NCI-H128 (cell line): ENCODE measurements around the gene PID1.
A peak's percentile ranks its signal among the peaks of the same experiment; 100 is the strongest.
"Not testable (repeated sequence)": the region's sequence is repeated elsewhere in the genome, so short reads cannot be mapped to it uniquely, and the experiment has no call there.

Experiments
- DNase-seq: peaks from one replicate; lab custom pipeline; 2025; ENCODE audit not compliant: unreplicated experiment; lab: John Stamatoyannopoulos, UW

Gene PID1

GRCh38 chr2:229083606-229084340 is 187.3 kb downstream of the PID1 start:
- peak; percentile 49 for DNase-seq

GRCh38 chr2:229081411-229081810 is 189.7 kb downstream of the PID1 start:
- DNase-seq = no peak

GRCh38 chr2:229080172-229080571 is 190.9 kb downstream of the PID1 start:
- no peak for DNase-seq

GRCh38 chr2:229076886-229077285 is 194.2 kb downstream of the PID1 start:
- not testable (repeated sequence) for DNase-seq

- DNase-seq = no peak
Measured at GRCh38 chr2:229073935-229074334, 197.2 kb downstream of the PID1 start.

- DNase-seq = no peak
Measured at GRCh38 chr2:229071292-229071976, 199.7 kb downstream of the PID1 start.

GRCh38 chr2:229066121-229066715 is 204.9 kb downstream of the PID1 start:
- no peak for DNase-seq

GRCh38 chr2:229064749-229065148 is 206.3 kb downstream of the PID1 start:
- DNase-seq = no peak

GRCh38 chr2:229060147-229060546 is 210.9 kb downstream of the PID1 start:
- no peak for DNase-seq

GRCh38 chr2:229059331-229060033 is 211.6 kb downstream of the PID1 start:
- DNase-seq = no peak

GRCh38 chr2:229057976-229058553 is 213.0 kb downstream of the PID1 start:
- DNase-seq = no peak

GRCh38 chr2:229054311-229054710 is 216.8 kb downstream of the PID1 start:
- DNase-seq = no peak

GRCh38 chr2:229051798-229052197 is 219.3 kb downstream of the PID1 start:
- DNase-seq = no peak

- DNase-seq = no peak
Measured at GRCh38 chr2:229050133-229050532, 221.0 kb downstream of the PID1 start.

- no peak for DNase-seq
Measured at GRCh38 chr2:229048134-229048533, 223.0 kb downstream of the PID1 start.

GRCh38 chr2:229045671-229046070 is 225.4 kb downstream of the PID1 start:
- no peak for DNase-seq

- no peak for DNase-seq
Measured at GRCh38 chr2:229044581-229044980, 226.5 kb downstream of the PID1 start.

- no peak for DNase-seq
Measured at GRCh38 chr2:229043681-229044080, 227.4 kb downstream of the PID1 start.

GRCh38 chr2:229042349-229042748 is 228.7 kb downstream of the PID1 start:
- DNase-seq = no peak

- no peak for DNase-seq
Measured at GRCh38 chr2:229041691-229042090, 229.4 kb downstream of the PID1 start.

- no peak for DNase-seq
Measured at GRCh38 chr2:229037621-229038020, 233.5 kb downstream of the PID1 start.
